GM21367 (cell line): Measurements from ENCODE around the gene CUX1.
"Not testable (repeated sequence)": the region's sequence is repeated elsewhere in the genome, so short reads cannot be mapped to it uniquely, and the experiment has no call there.

ENCODE experiments used
- ATAC-seq: cut with Tn5 transposase; IDR thresholded peaks from one replicate; pipeline ENCODE4 v1.9.1; 2021; ENCODE audit not compliant: unreplicated experiment

Gene CUX1

GRCh38 chr7:102004229-102004628 lies 186.8 kb downstream of the CUX1 start:
- ATAC-seq: no peak

DNA sequence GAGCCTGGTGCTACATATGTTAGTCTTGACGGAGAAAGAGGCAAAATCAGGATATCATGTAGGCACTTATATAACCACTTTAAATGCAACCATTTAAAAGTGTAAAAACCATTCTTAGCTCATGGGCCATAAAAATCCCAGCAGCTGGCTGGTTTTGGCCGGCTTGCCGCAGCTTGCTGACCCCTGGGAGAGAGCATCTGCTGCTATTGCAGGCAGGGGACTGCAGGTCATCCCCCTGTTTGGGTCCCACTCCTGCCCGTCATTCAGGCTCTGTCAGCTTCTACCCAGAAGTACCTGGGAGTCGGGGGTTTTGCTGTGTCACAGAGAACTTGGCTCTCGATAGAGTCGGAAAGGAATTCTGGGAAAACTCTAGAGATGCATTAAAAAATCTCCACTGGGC lies 187.4 kb downstream of the CUX1 start:
- ATAC-seq: no peak

- ATAC-seq: no peak
These were observed 188.6 kb downstream of the CUX1 start for GRCh38 chr7:102005933-102006480.

DNA sequence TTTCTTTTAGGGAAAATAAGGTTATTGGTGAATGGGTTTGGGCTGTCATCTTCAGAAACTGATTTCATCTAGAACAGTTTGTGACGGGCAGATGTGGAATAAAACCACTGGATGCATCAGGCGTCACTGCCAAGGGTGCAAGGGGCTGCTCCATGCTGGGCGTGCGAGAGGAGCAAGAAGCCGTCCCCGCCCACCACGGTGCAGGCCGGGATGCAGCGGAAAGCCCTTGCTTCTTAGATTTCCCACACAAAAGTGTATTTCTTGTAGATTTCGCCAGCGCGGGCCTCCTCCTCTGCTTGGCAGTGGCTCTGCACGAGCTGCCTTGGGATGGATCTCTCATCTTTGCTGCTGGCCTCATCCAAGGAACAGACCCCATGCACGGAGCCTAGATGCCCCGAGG lies 189.3 kb downstream of the CUX1 start:
- ATAC-seq: no peak

DNA sequence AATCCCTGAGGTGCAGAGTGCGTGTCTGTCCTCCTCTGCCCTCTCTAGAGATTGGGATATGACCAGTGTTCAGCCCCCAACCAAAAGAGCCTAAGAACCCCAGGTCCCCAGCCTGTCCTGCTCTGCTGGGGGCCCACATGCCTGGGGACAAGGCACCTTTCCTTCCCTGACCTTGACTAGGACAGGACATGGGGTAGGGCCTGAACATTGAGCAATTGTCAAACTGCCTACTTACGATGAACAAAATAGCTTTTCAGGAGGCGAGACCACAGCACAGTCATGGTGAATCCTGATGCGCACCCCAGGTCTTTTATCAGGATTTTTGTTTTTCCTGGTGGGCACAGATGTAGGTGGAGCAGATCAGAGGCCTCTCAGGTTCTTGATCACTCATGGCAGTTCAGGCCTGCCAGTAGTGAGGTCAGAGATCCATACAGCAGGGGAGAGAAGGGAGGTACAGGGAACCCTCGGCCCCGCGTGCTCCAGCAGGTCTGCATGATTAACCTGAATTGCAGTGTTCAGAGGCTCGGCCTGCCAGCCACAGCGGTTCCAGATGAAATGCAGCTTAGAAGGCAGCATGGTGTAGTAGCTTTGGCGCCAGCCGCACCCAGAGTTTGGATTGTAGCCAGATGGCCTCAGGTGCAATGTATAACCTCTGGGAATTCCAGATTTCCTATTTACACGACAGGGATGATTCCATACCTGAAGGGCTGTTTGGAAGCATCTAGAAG lies 191.3 kb downstream of the CUX1 start:
- no peak for ATAC-seq

GRCh38 chr7:102009628-102010027 lies 192.2 kb downstream of the CUX1 start:
- no peak for ATAC-seq

- not testable (repeated sequence) for ATAC-seq
These were observed 194.8 kb downstream of the CUX1 start for GRCh38 chr7:102012112-102012830.

DNA sequence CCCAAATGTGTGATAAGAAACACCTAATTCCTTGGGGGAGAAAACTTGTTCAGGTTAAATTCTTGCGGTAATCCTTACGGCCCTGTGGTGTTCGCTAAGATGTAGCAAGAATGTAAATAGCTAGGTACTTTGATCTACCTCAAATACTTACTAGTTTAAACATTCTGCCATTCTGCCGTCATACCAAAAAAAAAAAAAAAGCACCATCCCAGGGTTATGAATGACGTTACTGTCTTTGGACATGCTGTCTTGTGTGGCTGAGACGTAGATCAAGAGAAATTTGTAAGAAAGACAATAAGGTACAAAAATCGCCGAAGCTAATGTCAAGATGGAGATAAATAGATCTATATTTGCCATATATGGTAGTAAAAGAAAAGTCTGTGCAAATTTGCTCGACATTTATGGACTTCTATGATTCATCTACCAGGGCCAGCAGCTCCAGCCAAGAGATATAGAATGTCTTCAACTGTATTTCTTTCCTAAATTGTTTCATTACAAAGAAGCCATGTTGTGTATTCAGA lies 195.6 kb downstream of the CUX1 start:
- no peak for ATAC-seq

DNA sequence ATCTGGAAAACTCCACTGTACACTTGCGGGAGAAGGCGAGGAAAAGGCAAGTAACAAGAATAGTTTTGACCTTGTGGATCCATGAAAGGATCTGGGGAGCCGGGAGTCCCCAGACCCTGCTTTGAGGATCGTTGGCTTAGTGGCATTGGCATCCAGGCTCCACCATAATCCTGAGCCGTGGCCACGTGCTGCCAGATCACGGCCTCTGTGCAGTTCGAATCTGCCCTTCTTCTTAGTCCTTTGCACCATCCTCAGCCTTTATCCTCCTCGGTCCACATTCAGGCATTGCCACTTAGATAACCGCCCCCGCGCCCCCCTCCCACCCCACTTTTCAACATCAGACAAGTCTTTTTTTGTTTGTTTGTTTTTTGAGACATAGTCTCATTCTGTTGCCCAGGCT lies 201.4 kb downstream of the CUX1 start:
- no peak for ATAC-seq

DNA sequence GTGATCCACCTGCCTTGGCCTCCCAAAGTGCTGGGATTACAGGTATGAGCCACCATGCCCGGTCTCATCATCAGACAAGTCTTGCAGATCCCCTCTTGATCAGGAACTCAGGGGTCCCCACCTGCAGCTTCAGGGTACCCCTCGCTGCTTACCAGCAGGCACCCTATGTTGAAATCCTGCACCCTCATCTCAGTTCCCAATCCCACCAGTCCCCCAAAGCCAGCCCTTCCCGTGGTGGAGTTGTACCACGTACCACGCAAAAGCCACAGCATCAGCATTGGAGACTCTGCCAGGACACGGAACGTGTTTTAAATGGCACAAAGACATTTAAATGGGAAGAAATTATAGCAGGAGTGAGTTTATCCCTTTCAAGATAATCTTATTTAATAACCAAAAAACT lies 202.0 kb downstream of the CUX1 start:
- no peak for ATAC-seq

- ATAC-seq: no peak
These were observed 204.6 kb downstream of the CUX1 start for GRCh38 chr7:102021841-102022618.

DNA sequence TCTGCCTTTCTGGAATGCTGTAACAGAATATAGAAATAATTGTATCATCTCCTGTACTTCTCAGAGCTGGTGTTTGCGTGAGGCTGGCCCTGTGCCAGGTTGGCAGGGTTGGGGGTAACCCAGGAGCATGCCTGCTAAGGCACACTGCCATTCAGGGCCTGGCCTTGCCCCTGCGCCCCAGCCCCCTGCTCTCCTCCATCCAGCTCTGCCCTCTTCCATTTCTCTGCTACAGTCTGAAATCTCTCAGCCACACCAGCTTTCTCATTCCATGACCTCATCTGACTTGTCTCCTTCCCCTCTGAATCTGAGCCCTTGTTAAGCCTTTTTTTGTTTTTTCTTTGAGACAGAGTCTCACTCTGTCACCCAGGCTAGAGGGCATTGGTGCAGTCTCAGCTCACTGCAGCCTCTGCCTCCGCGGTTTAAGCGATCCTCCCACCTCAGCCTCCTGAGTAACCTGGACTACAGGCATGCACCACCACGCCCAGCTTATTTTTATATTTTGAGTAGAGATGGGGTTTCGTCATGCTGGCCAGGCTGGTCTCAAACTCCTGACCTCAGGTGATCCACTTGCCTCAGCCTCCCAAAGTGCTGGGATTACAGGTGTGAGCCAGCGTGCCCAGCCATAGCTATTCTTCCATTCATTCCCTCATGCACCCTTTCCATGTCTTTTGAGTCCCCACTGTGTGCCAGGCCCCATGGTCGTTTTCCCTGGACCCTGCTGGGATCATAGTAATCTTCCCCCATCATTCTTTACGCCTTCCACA lies 206.8 kb downstream of the CUX1 start:
- ATAC-seq: no peak

DNA sequence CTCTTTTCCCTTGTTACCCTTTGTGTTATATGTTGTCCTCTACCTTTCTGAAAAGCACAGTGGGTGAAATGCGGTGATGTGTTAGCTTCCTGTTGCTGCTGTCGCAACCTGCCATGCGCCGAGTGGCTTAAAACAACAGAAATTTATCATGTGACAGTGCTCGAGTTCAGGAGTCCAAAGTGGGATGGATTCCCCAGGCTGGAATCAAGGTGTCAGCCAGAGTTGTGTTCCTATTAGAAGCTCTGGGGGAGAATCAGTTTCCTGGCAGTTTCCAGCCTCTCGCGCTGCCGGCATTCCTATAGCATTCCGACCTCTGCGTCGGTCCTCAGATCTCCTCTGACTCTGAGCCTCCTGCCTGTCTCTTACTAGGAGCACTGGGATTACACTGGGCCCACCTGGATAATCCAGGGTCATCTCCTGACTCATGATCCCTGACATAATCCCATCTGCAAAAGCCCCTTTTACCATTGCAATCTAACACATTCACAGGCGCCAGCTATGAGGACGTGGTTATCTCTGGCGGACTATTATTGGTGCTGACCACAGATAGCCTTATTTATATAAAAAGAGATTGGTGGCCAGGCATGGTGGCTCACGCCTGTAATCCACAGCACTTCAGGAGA lies 207.5 kb downstream of the CUX1 start:
- ATAC-seq: no peak

DNA sequence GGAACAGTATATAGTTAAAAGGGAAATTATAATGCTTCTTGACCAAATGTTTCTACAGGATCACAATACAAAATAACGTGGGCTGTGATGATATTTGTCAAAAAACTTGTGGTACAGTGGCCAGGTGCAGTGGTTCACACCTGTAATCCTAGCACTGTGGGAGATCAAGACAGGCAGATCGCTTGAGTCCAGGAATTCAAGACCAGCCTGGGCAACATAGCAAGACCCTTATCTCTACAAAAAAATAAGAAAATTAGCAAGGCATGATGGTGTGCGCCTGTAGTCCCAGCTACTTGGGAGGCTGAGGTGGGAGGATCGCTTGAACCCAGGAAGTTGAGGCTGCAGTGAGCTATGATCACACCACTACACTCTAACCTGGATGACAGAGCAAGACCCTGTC lies 208.4 kb downstream of the CUX1 start:
- not testable (repeated sequence) for ATAC-seq

DNA sequence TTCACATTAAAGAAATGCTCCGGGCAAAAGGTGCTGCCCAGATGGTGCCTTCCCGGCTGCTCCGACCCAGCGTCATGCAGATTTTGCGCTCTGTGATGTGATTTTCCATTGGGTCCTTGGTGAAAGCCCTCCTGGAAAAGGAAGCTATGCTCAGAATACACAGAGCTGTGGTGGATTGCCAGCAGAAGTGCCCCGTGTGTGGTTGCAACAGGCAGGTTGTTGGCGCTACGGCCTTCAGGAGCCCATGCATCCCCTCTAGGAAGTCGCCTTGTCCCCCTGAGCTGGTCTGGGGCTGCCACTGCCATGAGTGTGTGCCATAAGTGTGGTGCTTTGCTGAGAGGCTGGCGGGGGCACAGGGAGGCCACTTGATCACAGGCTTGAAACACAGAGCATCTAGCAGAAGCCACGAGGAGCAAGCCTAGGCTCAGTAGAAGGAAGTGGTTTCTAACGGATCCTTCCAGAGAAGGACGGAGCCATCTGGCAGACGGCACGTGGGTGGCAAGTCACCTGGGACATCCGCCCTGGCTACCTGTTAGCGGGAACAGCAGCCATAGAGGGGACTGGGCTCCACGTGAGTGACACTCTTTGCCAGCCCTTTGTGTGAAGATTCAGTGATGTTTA lies 210.9 kb downstream of the CUX1 start:
- no peak for ATAC-seq

DNA sequence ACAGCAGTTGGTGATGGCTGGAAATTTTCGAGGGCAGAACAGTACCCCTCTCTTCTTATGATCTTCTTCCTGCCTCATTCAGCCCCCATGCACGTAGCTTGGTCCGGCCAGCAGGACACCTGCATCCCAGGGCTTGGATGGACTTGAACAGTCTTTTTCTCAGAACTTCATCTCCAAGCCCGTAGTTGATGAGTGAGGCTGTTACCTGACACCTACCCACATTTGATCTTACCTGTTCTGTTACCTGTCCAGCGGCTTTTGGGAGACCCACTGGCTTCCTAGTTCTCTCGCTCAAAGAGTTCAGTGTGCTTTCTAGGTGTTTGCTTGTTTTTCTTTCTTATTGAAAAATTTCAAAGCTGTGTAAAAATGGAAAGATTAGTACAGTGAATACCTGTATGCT lies 212.2 kb downstream of the CUX1 start:
- ATAC-seq: no peak

- ATAC-seq: no peak
These were observed 213.3 kb downstream of the CUX1 start for GRCh38 chr7:102030696-102031095.

DNA sequence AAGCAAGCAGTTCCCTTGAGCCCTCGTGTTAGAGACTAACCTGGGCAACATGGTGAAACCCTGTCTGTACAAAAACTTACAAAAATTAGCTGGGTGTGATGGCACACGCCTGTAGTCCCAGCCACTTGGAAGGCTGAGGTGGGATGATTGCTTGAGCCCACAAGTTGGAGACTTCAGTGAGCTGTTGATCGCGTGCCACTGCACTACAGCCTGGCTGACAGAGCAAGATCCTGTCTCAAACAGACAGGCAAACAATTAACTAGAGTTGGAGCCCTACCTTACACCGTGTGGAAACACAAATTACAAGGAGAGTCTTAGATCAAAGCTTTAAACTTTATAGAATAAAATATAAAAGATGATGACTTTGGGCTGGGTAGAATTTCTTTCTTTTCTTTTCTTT lies 219.5 kb downstream of the CUX1 start:
- ATAC-seq: no peak

DNA sequence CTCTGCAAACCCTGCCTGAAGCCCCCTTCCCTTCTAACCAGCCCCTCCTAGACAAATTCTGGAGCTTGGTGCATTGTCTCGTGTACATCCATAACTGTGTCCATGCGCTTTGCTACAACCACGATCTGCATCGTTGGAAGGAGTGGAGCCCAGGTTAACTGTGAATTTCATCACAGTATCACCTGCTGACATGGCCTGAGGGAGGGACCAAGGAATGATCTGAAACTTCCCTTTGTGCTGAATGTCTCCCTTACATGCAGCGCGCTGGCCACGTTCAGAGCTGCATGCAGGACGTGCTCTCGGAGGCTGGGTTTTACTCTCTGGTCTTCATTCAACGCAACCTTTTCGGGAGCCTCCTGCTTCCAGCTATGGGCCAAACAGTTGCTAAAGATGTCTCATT lies 222.3 kb downstream of the CUX1 start:
- ATAC-seq: no peak

GRCh38 chr7:102040569-102040968 lies 223.1 kb downstream of the CUX1 start:
- ATAC-seq: no peak
